Measurements from ENCODE around the gene FOXC1.

DNA sequence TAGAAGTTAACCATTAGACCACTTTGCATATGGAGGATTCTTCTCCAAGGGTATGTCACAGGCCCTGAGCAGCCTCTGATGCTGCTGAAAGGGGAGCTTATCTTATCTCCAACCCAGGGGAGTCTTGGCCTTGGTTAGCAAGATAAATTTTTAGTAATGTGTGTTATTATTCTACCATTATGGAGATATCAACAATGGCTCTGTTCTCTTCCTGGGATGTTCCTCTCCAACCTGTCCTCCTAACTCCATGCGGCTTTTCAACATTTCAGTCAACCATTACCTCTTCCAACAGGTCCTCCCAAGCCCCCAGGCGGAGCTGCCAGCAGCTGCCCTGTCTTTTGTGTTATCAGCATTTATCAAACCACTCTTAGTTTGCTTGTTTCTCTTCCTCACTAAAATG is 48.4 kb upstream of the FOXC1 start:
- TF ChIP-seq POLR2A (IDR thresholded peaks at IDR 0.05; ENCODE audit: extremely low read depth, insufficient read length) (no peak), CTCF (IDR thresholded peaks at IDR 0.05; ENCODE audit: low read depth, low read length) (no peak), MYC (IDR thresholded peaks at IDR 0.05; ENCODE audit: low read depth, low read length) (no peak)

Data from NB4 (cell line).